ENCODE measurements around the gene SNX24.
"Not testable (repeated sequence)": the region's sequence is repeated elsewhere in the genome, so short reads cannot be mapped to it uniquely, and the experiment has no call there.

Gene SNX24

GRCh38 chr5:122967085-122967484, 121.7 kb downstream of the SNX24 start:
- DNase-seq (ENCODE audit: low read depth in 2 of 2): no peak

DNA sequence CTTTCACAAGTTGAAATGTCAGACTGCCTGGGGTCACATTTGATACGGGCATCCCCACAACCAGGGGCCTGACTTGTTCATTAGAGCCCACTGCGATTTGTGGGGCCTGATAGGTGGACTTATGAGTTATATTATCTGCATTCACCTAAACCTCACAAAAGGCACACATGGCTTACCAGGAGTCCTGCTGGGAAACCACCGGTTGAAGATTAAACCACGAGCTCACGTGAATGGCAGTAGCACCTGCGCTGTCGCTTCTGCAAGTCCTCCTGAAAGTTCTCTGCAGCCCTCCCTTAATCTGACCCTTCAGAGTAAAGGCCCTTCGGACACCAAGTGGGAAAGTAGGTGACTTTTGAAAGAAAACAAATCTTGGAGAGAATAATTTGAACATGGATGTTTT, 122.2 kb downstream of the SNX24 start:
- DNase-seq (ENCODE audit: low read depth in 2 of 2): no peak

GRCh38 chr5:122968056-122968455, 122.6 kb downstream of the SNX24 start:
- not testable (repeated sequence) for DNase-seq (ENCODE audit: low read depth in 2 of 2)

GRCh38 chr5:122971333-122971732, 125.9 kb downstream of the SNX24 start:
- no peak for DNase-seq (ENCODE audit: low read depth in 2 of 2)

GRCh38 chr5:122972877-122973276, 127.5 kb downstream of the SNX24 start:
- DNase-seq (ENCODE audit: low read depth in 2 of 2): no peak

DNA sequence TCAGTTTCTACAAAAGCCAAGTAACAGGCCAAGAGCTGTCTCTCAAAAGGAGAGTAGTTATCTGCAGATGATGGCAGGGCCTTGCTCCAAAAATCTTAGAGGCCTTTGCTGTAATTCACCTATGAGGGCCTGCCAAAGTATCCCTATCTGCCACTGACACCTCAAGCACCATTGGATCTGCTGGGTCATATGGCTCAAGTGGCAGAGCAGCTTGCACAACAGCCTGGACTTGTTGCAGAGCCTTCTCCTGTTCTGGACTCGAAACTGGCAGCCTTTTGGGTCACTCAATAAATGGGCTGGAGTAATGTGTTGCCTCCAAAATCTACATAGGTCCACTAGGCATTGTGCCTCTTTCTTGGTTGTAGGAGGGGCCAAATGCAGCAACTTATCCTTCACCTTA, 128.3 kb downstream of the SNX24 start:
- not testable (repeated sequence) for DNase-seq (ENCODE audit: low read depth in 2 of 2)

DNA sequence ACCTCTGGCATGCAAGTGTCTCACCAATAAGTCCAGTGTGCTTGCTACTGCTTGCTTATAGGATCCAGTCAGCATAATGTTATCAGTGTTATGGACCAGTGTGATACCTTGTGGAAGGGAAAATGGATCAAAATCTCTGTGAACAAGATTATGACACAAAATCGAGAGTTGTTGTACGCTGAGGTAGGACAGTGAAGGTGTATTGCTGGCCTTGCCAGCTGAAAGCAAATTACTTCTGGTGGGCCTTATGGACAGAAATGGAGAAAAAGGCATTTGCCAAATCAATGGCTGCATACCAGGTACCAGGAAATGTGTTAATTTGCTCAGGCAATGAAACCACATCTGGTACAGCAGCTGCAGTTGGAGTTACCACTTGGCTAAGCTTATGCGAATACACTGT, 128.8 kb downstream of the SNX24 start:
- DNase-seq (ENCODE audit: low read depth in 2 of 2): not testable (repeated sequence)

- no peak for DNase-seq (ENCODE audit: low read depth in 2 of 2)
Observed at GRCh38 chr5:122977319-122977718, 131.9 kb downstream of the SNX24 start.

- no peak for DNase-seq (ENCODE audit: low read depth in 2 of 2)
Observed at GRCh38 chr5:122978068-122978467, 132.7 kb downstream of the SNX24 start.

- no peak for DNase-seq (ENCODE audit: low read depth in 2 of 2)
Observed at GRCh38 chr5:122978644-122979297, 133.4 kb downstream of the SNX24 start.

GRCh38 chr5:122981846-122982245, 136.4 kb downstream of the SNX24 start:
- no peak for DNase-seq (ENCODE audit: low read depth in 2 of 2)

DNA sequence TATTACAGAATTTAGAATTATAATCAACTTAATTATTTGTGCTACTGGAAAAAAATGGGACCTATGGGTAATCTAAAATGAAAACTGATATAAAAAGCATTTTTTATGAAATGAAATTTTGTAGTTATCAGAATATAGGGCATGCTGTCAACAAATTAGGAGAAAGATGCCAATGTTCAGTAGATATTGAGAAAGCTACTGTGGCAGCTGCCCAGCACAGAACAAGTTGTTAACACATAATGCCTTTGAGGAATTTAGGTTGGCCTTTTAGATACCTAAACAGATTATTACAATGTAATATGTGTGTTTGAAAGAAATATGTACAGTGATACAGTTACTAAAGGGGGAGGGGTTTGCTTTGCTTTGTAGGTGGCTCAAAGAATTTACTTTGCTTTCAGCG, 137.0 kb downstream of the SNX24 start:
- no peak for DNase-seq (ENCODE audit: low read depth in 2 of 2)

DNA sequence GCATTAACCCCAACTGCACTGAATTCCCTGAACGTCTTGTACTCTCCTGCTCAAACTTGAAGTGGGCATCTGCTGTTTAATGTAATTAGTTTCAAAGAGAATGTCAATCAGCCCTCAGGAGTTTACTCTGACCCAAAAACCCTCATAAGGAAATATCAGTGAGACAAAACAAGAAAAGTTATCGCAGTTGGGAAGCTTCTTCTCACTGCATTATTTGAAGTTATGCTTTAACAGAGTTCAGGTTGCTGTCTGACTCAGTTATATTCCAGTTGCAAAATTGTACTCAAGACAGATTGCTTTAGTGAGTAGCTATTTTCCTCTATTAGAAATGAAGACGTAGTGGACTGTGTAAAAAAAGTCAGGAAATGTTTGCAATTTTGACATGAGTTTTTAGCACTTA, 139.0 kb downstream of the SNX24 start:
- no peak for DNase-seq (ENCODE audit: low read depth in 2 of 2)

DNA sequence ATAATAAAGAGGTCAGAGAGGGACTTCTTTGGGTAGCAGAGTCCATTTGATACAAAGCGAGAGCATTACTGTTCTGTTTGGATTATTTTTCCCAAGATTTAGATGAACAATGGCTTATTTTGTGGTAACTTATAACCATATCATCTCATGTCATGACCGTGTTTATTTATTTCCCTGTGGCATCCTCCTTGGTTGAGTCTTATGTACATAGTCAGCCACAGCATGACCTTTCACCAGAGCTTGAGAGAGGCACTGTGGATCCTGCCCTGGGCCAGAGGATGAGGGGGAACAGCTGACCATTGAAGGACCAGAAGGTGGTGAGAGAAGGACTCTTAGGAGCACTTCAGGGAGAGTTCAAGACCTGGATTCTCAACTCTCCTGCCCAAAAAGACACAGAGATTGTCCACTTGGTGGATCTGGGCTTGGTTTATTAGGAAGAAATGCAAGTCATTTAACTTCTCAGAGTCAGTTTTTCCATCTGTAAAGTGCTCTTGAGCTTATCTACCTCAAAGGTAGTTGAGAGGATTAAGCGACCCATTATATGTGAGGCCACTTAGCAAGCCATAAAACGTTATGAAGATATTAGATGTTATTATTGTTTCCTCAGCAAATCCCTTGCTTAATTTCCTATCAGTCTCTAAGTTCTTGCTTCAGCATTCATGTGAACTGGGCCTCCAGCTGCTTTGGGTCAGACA, 139.7 kb downstream of the SNX24 start:
- DNase-seq (ENCODE audit: low read depth in 2 of 2): no peak

GRCh38 chr5:122985954-122986721, 140.7 kb downstream of the SNX24 start:
- DNase-seq (ENCODE audit: low read depth in 2 of 2): no peak

DNA sequence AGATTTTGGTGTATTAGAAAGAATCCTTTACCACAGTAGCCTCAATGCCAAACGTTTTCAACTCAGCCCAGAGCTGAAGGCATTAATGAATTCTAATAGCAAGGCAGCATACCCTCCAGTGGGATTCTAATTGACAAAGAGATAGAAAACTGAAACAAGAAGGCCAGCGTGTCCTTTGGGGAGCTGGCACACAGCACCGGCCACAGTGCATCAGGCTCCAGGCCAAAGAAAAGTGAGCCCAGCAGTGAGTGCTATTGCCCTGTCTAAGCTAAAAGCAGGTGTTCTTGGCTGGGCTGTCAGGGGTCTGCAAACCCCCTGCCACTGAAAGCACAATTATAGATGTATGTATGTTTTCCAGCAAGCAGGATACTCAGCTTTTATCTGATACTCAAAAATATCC, 150.7 kb downstream of the SNX24 start:
- DNase-seq (ENCODE audit: low read depth in 2 of 2): no peak

DNA sequence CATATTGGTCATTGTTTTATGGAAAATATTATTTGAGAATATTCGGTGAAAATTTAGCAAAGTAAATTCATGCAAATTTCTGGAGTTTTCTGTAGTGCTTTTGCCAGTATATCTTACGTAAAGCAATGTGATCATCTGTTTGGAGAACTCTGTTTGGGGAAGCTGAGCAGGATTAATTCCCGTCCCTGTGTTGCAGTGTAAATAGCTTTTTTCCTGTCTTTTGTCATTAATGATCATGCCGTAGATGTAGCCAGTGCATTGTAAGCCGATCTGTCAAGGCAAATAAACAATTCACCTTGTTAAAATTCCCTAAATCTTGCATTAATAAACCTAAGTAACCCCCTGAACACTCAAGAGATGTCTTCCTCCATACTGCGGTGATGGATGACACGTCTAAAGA, 151.9 kb downstream of the SNX24 start:
- DNase-seq (ENCODE audit: low read depth in 2 of 2): no peak

GRCh38 chr5:122999947-123000563, 154.6 kb downstream of the SNX24 start:
- DNase-seq (ENCODE audit: low read depth in 2 of 2): peak in 1 of 2 donors; percentile 22

- no peak for DNase-seq (ENCODE audit: low read depth in 2 of 2)
Observed at GRCh38 chr5:123000731-123001130, 155.3 kb downstream of the SNX24 start.

- no peak for DNase-seq (ENCODE audit: low read depth in 2 of 2)
Observed at GRCh38 chr5:123001808-123002207, 156.4 kb downstream of the SNX24 start.

DNA sequence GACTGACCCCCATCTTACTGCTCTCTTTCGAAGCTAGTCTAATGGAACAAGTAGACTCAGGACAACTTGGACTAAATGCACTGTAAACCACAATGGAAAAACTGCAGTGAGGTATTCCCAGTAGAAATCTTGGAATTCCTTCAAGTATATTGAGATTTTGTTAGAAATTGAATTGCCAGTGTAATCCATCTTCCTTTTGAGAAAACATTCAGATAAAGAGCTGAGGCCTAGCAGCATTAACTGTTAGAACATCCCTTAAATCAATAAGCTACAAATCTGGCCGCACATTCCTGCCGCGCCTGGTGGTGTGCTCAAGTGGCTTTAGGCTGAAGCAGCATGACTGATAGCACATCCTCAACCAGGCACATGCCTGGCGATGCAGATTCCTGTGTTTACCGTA, 161.8 kb downstream of the SNX24 start:
- DNase-seq (ENCODE audit: low read depth in 2 of 2): no peak

DNA sequence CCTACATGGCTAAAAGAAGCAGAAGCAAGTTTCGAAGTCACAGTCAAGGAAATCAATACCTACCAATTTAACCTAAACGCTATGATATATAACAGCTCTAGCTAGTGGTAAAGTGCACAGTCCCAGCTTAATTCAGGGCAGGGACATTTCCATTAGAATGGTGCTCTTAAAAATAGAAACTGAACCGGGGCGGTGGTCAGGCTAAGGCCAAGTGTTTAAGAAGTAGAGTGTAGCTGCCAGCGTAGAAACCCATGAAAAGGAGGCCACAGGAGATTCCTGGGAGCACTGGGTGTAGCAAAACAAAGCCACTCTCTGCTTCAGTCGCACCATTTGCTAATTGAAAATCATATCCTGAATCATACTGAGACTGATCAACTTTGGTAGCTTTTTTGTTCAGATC, 162.3 kb downstream of the SNX24 start:
- no peak for DNase-seq (ENCODE audit: low read depth in 2 of 2)

Data from stimulated activated CD8-positive, alpha-beta memory T cell treated with anti-CD3 and anti-CD28 coated beads, Interleukin-15, amount 100 ng/mL, for 48 hours (primary cell).